Activated CD4-positive, alpha-beta T cell treated with anti-CD3 and anti-CD28 coated beads, Interleukin-2, amount 10 ng/mL, durations not matched to agents 24 days and 14 days (primary cell): ENCODE results near the gene HNRNPA0. TPM values are rescaled to one million over a fixed set of nuclear protein-coding genes. Genes with fewer than 3 reads are reported as not detected.
"Not testable (repeated sequence)": the region's sequence is repeated elsewhere in the genome, so short reads cannot be mapped to it uniquely, and the experiment has no call there.

Experiments used
- DNase-seq: peaks from one replicate; pipeline ENCODE4 v3.0.0; 2022
- H3K27ac Mint-ChIP-seq: one replicate; pipeline ENCODE4 v1.8.0; 2022; ENCODE audit warnings: mild to moderate bottlenecking, mixed read lengths
- H3K27me3 Mint-ChIP-seq: one replicate; pipeline ENCODE4 v1.8.0; 2022; ENCODE audit warnings: mixed read lengths
- H3K36me3 Mint-ChIP-seq: one replicate; pipeline ENCODE4 v1.8.0; 2022; ENCODE audit warnings: low read depth, mild to moderate bottlenecking, mixed read lengths
- H3K4me1 Mint-ChIP-seq: one replicate; pipeline ENCODE4 v1.8.0; 2021; ENCODE audit warnings: mixed read lengths
- H3K4me3 Mint-ChIP-seq: one replicate; pipeline ENCODE4 v1.8.0; 2022; ENCODE audit warnings: mild to moderate bottlenecking, moderate library complexity, mixed read lengths
- H3K9me3 Mint-ChIP-seq: one replicate; pipeline ENCODE4 v1.8.0; 2021; ENCODE audit warnings: mixed read lengths
- intact Hi-C: fragments of 100-400 bp; cut with micrococcal nuclease; formaldehyde crosslinking; loops from one replicate; pipeline ENCODE4 v1.15.1; 2023
- total RNA-seq: library from RNA; stranded (reverse); gene quantifications from 2 replicates; pipeline ENCODE4 v1.2.3, GENCODE V29; 2022

The HNRNPA0 gene
- total RNA-seq, result 38.3 and 38.6 TPM in 2 replicates

- Mint-ChIP-seq H3K36me3 (peaks cover 43% of the 10 kb centered on the region), H3K27ac (peak within 1 kb of the TSS; percentile 100), H3K4me3 (peak within 1 kb of the TSS; percentile 93), H3K27me3 (peaks cover 9% of the 10 kb centered on the region), H3K4me1 (peaks cover 26% of the 10 kb centered on the region), H3K9me3 (peaks cover 5% of the 10 kb centered on the region)
- peak; percentile 99 for DNase-seq
- intact Hi-C loops, result loop anchor here (1.0 to 10.0 kb wide), 10 partner anchors 11 to 788 kb away; partner anchors contain the start of genes BRD8, CDC25C, EGR1 and ETF1
Observed at GRCh38 chr5:137754188-137754960, at the start of gene HNRNPA0. HNRNPA0 (minus strand) TSS chr5:137754363; CDS start chr5:137754066, 297 bp downstream.

- Mint-ChIP-seq H3K27me3 (peaks cover 11% of the 10 kb centered on the region), H3K36me3 (no peaks in the 10 kb centered on the region), H3K27ac (no peak overlapping the region), H3K4me1 (no peaks in the 10 kb centered on the region), H3K9me3 (no peaks in the 10 kb centered on the region), H3K4me3 (no peak overlapping the region)
- DNase-seq, result no peak
- intact Hi-C loops, result no loop called here
Observed at GRCh38 chr5:137802282-137803210, 48.4 kb upstream of the HNRNPA0 start.

- peaks cover 11% of the 10 kb centered on the region for H3K27me3 Mint-ChIP-seq
- H3K9me3 Mint-ChIP-seq, result no peaks in the 10 kb centered on the region
- H3K4me3 Mint-ChIP-seq, result no peak overlapping the region
- no peaks in the 10 kb centered on the region for H3K36me3 Mint-ChIP-seq
- DNase-seq, result no peak
- H3K4me1 Mint-ChIP-seq, result no peaks in the 10 kb centered on the region
- intact Hi-C loops, result no loop called here
- no peak overlapping the region for H3K27ac Mint-ChIP-seq
Observed at GRCh38 chr5:137800700-137801411, 46.7 kb upstream of the HNRNPA0 start.

- Mint-ChIP-seq H3K4me1 (no peaks in the 10 kb centered on the region), H3K36me3 (no peaks in the 10 kb centered on the region), H3K27ac (no peak overlapping the region), H3K27me3 (peaks cover 4% of the 10 kb centered on the region), H3K4me3 (no peak overlapping the region), H3K9me3 (no peaks in the 10 kb centered on the region)
- DNase-seq, result no peak
- intact Hi-C loops, result no loop called here
Observed at GRCh38 chr5:137796279-137796678, 42.1 kb upstream of the HNRNPA0 start.

- no peaks in the 10 kb centered on the region for H3K9me3 Mint-ChIP-seq
- H3K4me1 Mint-ChIP-seq, result no peaks in the 10 kb centered on the region
- peaks cover 2% of the 10 kb centered on the region for H3K27me3 Mint-ChIP-seq
- no peak for DNase-seq
- intact Hi-C loops, result no loop called here
- no peak overlapping the region for H3K4me3 Mint-ChIP-seq
- H3K36me3 Mint-ChIP-seq, result no peaks in the 10 kb centered on the region
- H3K27ac Mint-ChIP-seq, result no peak overlapping the region
Observed at GRCh38 chr5:137794863-137795262, 40.7 kb upstream of the HNRNPA0 start.

- Mint-ChIP-seq H3K4me3 (no peak overlapping the region), H3K9me3 (peaks cover 6% of the 10 kb centered on the region), H3K27me3 (peaks cover 4% of the 10 kb centered on the region), H3K4me1 (no peaks in the 10 kb centered on the region), H3K36me3 (no peaks in the 10 kb centered on the region), H3K27ac (no peak overlapping the region)
- intact Hi-C loops, result no loop called here
- DNase-seq, result no peak
Observed at GRCh38 chr5:137792303-137792702, 38.1 kb upstream of the HNRNPA0 start.

- peaks cover 8% of the 10 kb centered on the region for H3K27me3 Mint-ChIP-seq
- no peak for DNase-seq
- H3K4me3 Mint-ChIP-seq, result no peak overlapping the region
- intact Hi-C loops, result no loop called here
- no peaks in the 10 kb centered on the region for H3K4me1 Mint-ChIP-seq
- no peaks in the 10 kb centered on the region for H3K36me3 Mint-ChIP-seq
- H3K9me3 Mint-ChIP-seq, result peaks cover 6% of the 10 kb centered on the region
- no peak overlapping the region for H3K27ac Mint-ChIP-seq
Observed at GRCh38 chr5:137791799-137792198, 37.6 kb upstream of the HNRNPA0 start.

- no peaks in the 10 kb centered on the region for H3K4me1 Mint-ChIP-seq
- no peak for DNase-seq
- no peak overlapping the region for H3K4me3 Mint-ChIP-seq
- H3K36me3 Mint-ChIP-seq, result no peaks in the 10 kb centered on the region
- intact Hi-C loops, result no loop called here
- H3K9me3 Mint-ChIP-seq, result peaks cover 6% of the 10 kb centered on the region
- H3K27ac Mint-ChIP-seq, result no peak overlapping the region
- peaks cover 12% of the 10 kb centered on the region for H3K27me3 Mint-ChIP-seq
Observed at GRCh38 chr5:137791387-137791786, 37.2 kb upstream of the HNRNPA0 start.

- peaks cover 18% of the 10 kb centered on the region for H3K27me3 Mint-ChIP-seq
- H3K4me3 Mint-ChIP-seq, intact Hi-C loops, DNase-seq, H3K9me3 Mint-ChIP-seq, H3K27ac Mint-ChIP-seq, H3K36me3 Mint-ChIP-seq, H3K4me1 Mint-ChIP-seq: not testable (repeated sequence)
Observed at GRCh38 chr5:137788560-137788959, 34.4 kb upstream of the HNRNPA0 start.

- Mint-ChIP-seq H3K27ac (no peak overlapping the region), H3K36me3 (no peaks in the 10 kb centered on the region), H3K27me3 (peaks cover 27% of the 10 kb centered on the region), H3K4me1 (no peaks in the 10 kb centered on the region), H3K9me3 (peaks cover under 1% of the 10 kb centered on the region), H3K4me3 (no peak overlapping the region)
- intact Hi-C loops, result no loop called here
- DNase-seq, result no peak
Observed at GRCh38 chr5:137782984-137783536, 28.9 kb upstream of the HNRNPA0 start.

- no peak for DNase-seq
- H3K4me3 Mint-ChIP-seq, result no peak overlapping the region
- H3K27ac Mint-ChIP-seq, result no peak overlapping the region
- H3K4me1 Mint-ChIP-seq, result no peaks in the 10 kb centered on the region
- intact Hi-C loops, result no loop called here
- no peaks in the 10 kb centered on the region for H3K9me3 Mint-ChIP-seq
- peaks cover 21% of the 10 kb centered on the region for H3K27me3 Mint-ChIP-seq
- H3K36me3 Mint-ChIP-seq, result no peaks in the 10 kb centered on the region
Observed at GRCh38 chr5:137782055-137782454, 27.9 kb upstream of the HNRNPA0 start.

- Mint-ChIP-seq H3K27me3 (peaks cover 8% of the 10 kb centered on the region), H3K27ac (no peak overlapping the region), H3K4me1 (no peaks in the 10 kb centered on the region), H3K9me3 (no peaks in the 10 kb centered on the region), H3K36me3 (no peaks in the 10 kb centered on the region), H3K4me3 (no peak overlapping the region)
- intact Hi-C loops, result loop anchor here (1.0 to 2.0 kb wide), 2 partner anchors 289 to 354 kb away; no protein-coding TSS in a partner anchor
- no peak for DNase-seq
Observed at GRCh38 chr5:137778772-137779564, 24.8 kb upstream of the HNRNPA0 start.

- peaks cover 15% of the 10 kb centered on the region for H3K27me3 Mint-ChIP-seq
- intact Hi-C loops, H3K27ac Mint-ChIP-seq, H3K36me3 Mint-ChIP-seq, H3K9me3 Mint-ChIP-seq, H3K4me3 Mint-ChIP-seq, H3K4me1 Mint-ChIP-seq, DNase-seq: not testable (repeated sequence)
Observed at GRCh38 chr5:137767937-137768336, 13.8 kb upstream of the HNRNPA0 start.
